Astrocyte of the spinal cord (primary cell): Measurements from ENCODE around the gene RAD50.
"Not testable (repeated sequence)": the region's sequence is repeated elsewhere in the genome, so short reads cannot be mapped to it uniquely, and the experiment has no call there.

Experiments
- DNase-seq: peaks from one replicate; pipeline ENCODE4 v3.0.0; 2011; ENCODE audit warnings: low read depth, low spot score
- H3K4me3 ChIP-seq: 2 replicates; pipeline ENCODE4 v1.5.1; 2011; ENCODE audit warnings: low read depth, mild to moderate bottlenecking, low read length, moderate library complexity
- CTCF ChIP-seq: IDR thresholded peaks from 2 replicates; pipeline ENCODE4 v1.5.1; 2012; ENCODE audit warnings: low read depth, mild to moderate bottlenecking, low read length, inconsistent platforms
- in situ Hi-C: cut with HindIII; loops from 2 replicates; pipeline ENCODE4 v1.10.0; 2017; ENCODE audit warnings: low sequenced_read_pairs

Gene RAD50

GRCh38 chr5:132627470-132627869 is 70.7 kb downstream of the RAD50 start:
- in situ Hi-C loops = no loop called here
- no peak for TF ChIP-seq CTCF
- no peak for DNase-seq
- H3K4me3 ChIP-seq = no peak overlapping the region

- no peak for TF ChIP-seq CTCF
- no peak for DNase-seq
- no peak overlapping the region for H3K4me3 ChIP-seq
- in situ Hi-C loops = no loop called here
Observed at GRCh38 chr5:132628814-132629213, 72.0 kb downstream of the RAD50 start.

GRCh38 chr5:132629230-132629944 is 72.6 kb downstream of the RAD50 start:
- DNase-seq = no peak
- H3K4me3 ChIP-seq = no peak overlapping the region
- no peak for TF ChIP-seq CTCF
- in situ Hi-C loops = no loop called here

- H3K4me3 ChIP-seq, in situ Hi-C loops, DNase-seq: not testable (repeated sequence)
Observed at GRCh38 chr5:132633587-132633986, 76.8 kb downstream of the RAD50 start.

- no peak for TF ChIP-seq CTCF
- no peak overlapping the region for H3K4me3 ChIP-seq
- in situ Hi-C loops = no loop called here
- no peak for DNase-seq
Observed at GRCh38 chr5:132635873-132636272, 79.1 kb downstream of the RAD50 start.

GRCh38 chr5:132637241-132637640 is 80.5 kb downstream of the RAD50 start:
- in situ Hi-C loops = no loop called here
- no peak for TF ChIP-seq CTCF
- no peak overlapping the region for H3K4me3 ChIP-seq
- DNase-seq = no peak

- no peak for TF ChIP-seq CTCF
- in situ Hi-C loops = no loop called here
- no peak for DNase-seq
- H3K4me3 ChIP-seq = no peak overlapping the region
Observed at GRCh38 chr5:132639706-132640130, 82.9 kb downstream of the RAD50 start.
